SK-N-MC (cell line): Measurements from ENCODE around the gene EXTL1.

Source experiments
- DNase-seq: peaks from one replicate; pipeline ENCODE4 v3.0.0-alpha.2; 2011; ENCODE audit warnings: low read depth, low spot score
- H3K27ac ChIP-seq: fragments of 200-600 bp; sonication (generic); 2 replicates; pipeline ENCODE4 v1.5.1; 2016; ENCODE audit warnings: mixed run types
- H3K36me3 ChIP-seq: fragments of 200-600 bp; sonication (generic); 2 replicates; pipeline ENCODE4 v1.6.1; 2017; ENCODE audit warnings: antibody characterized with exemption, low read length, mixed read lengths; ENCODE audit not compliant: insufficient read depth
- H3K4me3 ChIP-seq: fragments of 200-600 bp; sonication (generic); 2 replicates; pipeline ENCODE4 v1.5.1; 2016
- H3K9ac ChIP-seq: fragments of 200-600 bp; sonication (generic); 2 replicates; pipeline ENCODE4 v1.8.0; 2017; ENCODE audit warnings: mixed run types, mixed read lengths; ENCODE audit not compliant: insufficient read length
- H3K9me3 ChIP-seq: fragments of 200-600 bp; sonication (generic); 2 replicates; pipeline ENCODE4 v1.6.1; 2017; ENCODE audit warnings: low read depth, mild to moderate bottlenecking, antibody characterized with exemption, low read length, moderate library complexity, mixed read lengths
- EZH2 ChIP-seq: fragments of 200-600 bp; sonication (generic); IDR thresholded peaks from one replicate; pipeline ENCODE4 v1.6.1; 2017; ENCODE audit warnings: antibody characterized with exemption
- FOXP2 ChIP-seq: optimal IDR thresholded peaks from 2 replicates; pipeline ENCODE3; 2011; ENCODE audit warnings: mild to moderate bottlenecking, moderate library complexity; ENCODE audit not compliant: insufficient read depth; ENCODE audit errors: extremely low read length, control extremely low read depth
- POLR2AphosphoS5 ChIP-seq: IDR thresholded peaks from 2 replicates; pipeline ENCODE4 v1.6.1; 2012; ENCODE audit warnings: mild to moderate bottlenecking, low read depth, low read length, borderline replicate concordance

Gene EXTL1

GRCh38 chr1:26064553-26064952, 43.0 kb downstream of the EXTL1 start:
- DNase-seq, result no peak
- H3K27ac ChIP-seq, result no peak overlapping the region
- H3K9me3 ChIP-seq, result no peaks in the 10 kb centered on the region
- TF ChIP-seq EZH2, result no peak
- TF ChIP-seq FOXP2, result no peak
- no peak for TF ChIP-seq POLR2AphosphoS5
- H3K4me3 ChIP-seq, result no peak overlapping the region
- no peaks in the 10 kb centered on the region for H3K36me3 ChIP-seq
- no peak overlapping the region for H3K9ac ChIP-seq

- Histone ChIP-seq H3K4me3 (no peak overlapping the region), H3K9ac (no peak overlapping the region), H3K27ac (no peak overlapping the region), H3K9me3 (no peaks in the 10 kb centered on the region), H3K36me3 (no peaks in the 10 kb centered on the region)
- TF ChIP-seq FOXP2 (no peak), POLR2AphosphoS5 (no peak), EZH2 (no peak)
- no peak for DNase-seq
These were observed 44.6 kb downstream of the EXTL1 start for GRCh38 chr1:26066160-26066559.

GRCh38 chr1:26066857-26067256, 45.3 kb downstream of the EXTL1 start:
- H3K9ac ChIP-seq, result no peak overlapping the region
- H3K27ac ChIP-seq, result no peak overlapping the region
- H3K4me3 ChIP-seq, result no peak overlapping the region
- H3K9me3 ChIP-seq, result no peaks in the 10 kb centered on the region
- H3K36me3 ChIP-seq, result no peaks in the 10 kb centered on the region
- no peak for TF ChIP-seq FOXP2
- no peak for TF ChIP-seq POLR2AphosphoS5
- TF ChIP-seq EZH2, result no peak
- no peak for DNase-seq

- H3K27ac ChIP-seq, result no peak within 1 kb of the TSS
- no peaks in the 10 kb centered on the region for H3K36me3 ChIP-seq
- H3K4me3 ChIP-seq, result no peak within 1 kb of the TSS
- H3K9ac ChIP-seq, result no peak within 1 kb of the TSS
- TF ChIP-seq POLR2AphosphoS5, result no peak
- TF ChIP-seq EZH2, result no peak
- no peak for DNase-seq
- no peaks in the 10 kb centered on the region for H3K9me3 ChIP-seq
These were observed 45.9 kb downstream of the EXTL1 start, which contains the start of gene TRIM63 for GRCh38 chr1:26067432-26067911. TSS of gene TRIM63 (minus strand) at chr1:26067630. CDS start at chr1:26067494, 136 bp downstream.

GRCh38 chr1:26069941-26070295, 48.3 kb downstream of the EXTL1 start:
- TF ChIP-seq EZH2 (no peak), FOXP2 (no peak), POLR2AphosphoS5 (no peak)
- H3K27ac ChIP-seq, result no peak overlapping the region
- no peak for DNase-seq
- H3K9ac ChIP-seq, result no peak overlapping the region
- no peaks in the 10 kb centered on the region for H3K9me3 ChIP-seq
- no peaks in the 10 kb centered on the region for H3K36me3 ChIP-seq
- H3K4me3 ChIP-seq, result no peak overlapping the region

- no peaks in the 10 kb centered on the region for H3K36me3 ChIP-seq
- H3K9me3 ChIP-seq, result no peaks in the 10 kb centered on the region
- no peak overlapping the region for H3K9ac ChIP-seq
- H3K4me3 ChIP-seq, result no peak overlapping the region
- H3K27ac ChIP-seq, result no peak overlapping the region
- TF ChIP-seq POLR2AphosphoS5 (no peak), EZH2 (no peak), FOXP2 (no peak)
- no peak for DNase-seq
These were observed 48.9 kb downstream of the EXTL1 start for GRCh38 chr1:26070296-26070962.

- no peak for TF ChIP-seq FOXP2
- no peak for DNase-seq
- Histone ChIP-seq H3K36me3 (no peaks in the 10 kb centered on the region), H3K9me3 (no peaks in the 10 kb centered on the region), H3K9ac (no peak overlapping the region), H3K4me3 (no peak overlapping the region), H3K27ac (no peak overlapping the region)
These were observed 49.4 kb downstream of the EXTL1 start for GRCh38 chr1:26070963-26071342.

- no peaks in the 10 kb centered on the region for H3K9me3 ChIP-seq
- TF ChIP-seq FOXP2 (no peak), POLR2AphosphoS5 (no peak), EZH2 (no peak)
- H3K4me3 ChIP-seq, result no peak overlapping the region
- no peak overlapping the region for H3K9ac ChIP-seq
- no peak overlapping the region for H3K27ac ChIP-seq
- H3K36me3 ChIP-seq, result no peaks in the 10 kb centered on the region
- no peak for DNase-seq
These were observed 50.7 kb downstream of the EXTL1 start for GRCh38 chr1:26072305-26072704.
